K562 (cell line): ENCODE measurements around the gene SYNE2. TPM values are rescaled to one million over a fixed set of nuclear protein-coding genes. Genes with fewer than 3 reads are reported as not detected.

Experiments used
- ATAC-seq: fragments of 200-7000 bp; cut with Tn5 transposase; 3 replicates; pipeline ENCODE4 v1.9.1; 2020; ENCODE audit warnings: moderate library complexity
- BruUV-seq: library from RNA; stranded (reverse); fragments of 400-500 nt; replicated peaks from 2 replicates; lab custom pipeline; 2021; lab: Mats Ljungman, UMichigan
- CTCF ChIA-PET: fragments of 300-600 bp; formaldehyde crosslinking; extraction: SDS; loops from one replicate; lab custom pipeline; 2021; ENCODE audit warnings: low intra/inter-chr PET ratio; lab: Yijun Ruan, JAX
- POLR2A ChIA-PET: fragments of 300-600, 350-650 bp; sonication (Branson Sonifier 250); formaldehyde crosslinking; extraction: SDS; loops from one replicate; lab custom pipeline; 2021; ENCODE audit warnings: antibody characterized with exemption, inconsistent platforms; lab: Yijun Ruan, JAX
- DNase-seq, 4 experiments: peaks; one replicate each; pipeline versions ENCODE4 v3.0.0 to v3.0.0-alpha.2; 2011 to 2018; ENCODE audit warnings: low spot score in 3 of 4, mixed read lengths in 3 of 4; ENCODE audit errors: extremely low read depth in 1 of 4
- FAIRE-seq: peaks from 2 replicates; lab custom pipeline; 2011; peaks lifted over from hg19 to GRCh38; lab: Jason Lieb, UNC
- H2AFZ ChIP-seq: 2 replicates; pipeline ENCODE4 v1.6.0; 2011; ENCODE audit warnings: low read depth, low read length, control low read depth, inconsistent platforms
- H3K27ac ChIP-seq: fragments of 200-600 bp; 3 replicates; pipeline ENCODE4 v1.8.0; 2011; ENCODE audit warnings: low read depth, mild to moderate bottlenecking, control low read depth, inconsistent platforms, low read length, moderate library complexity, mixed read lengths; ENCODE audit errors: extremely low read depth
- H3K27me3 ChIP-seq, 2 experiments: fragments of 300-600 bp in 1 of 2; 2 replicates in 1 of 2; 3 replicates in 1 of 2; pipeline versions ENCODE4 v1.6.0 to v1.8.0; 2011; ENCODE audit warnings: inconsistent platforms in 2 of 2, low read length in 2 of 2, mild to moderate bottlenecking in 1 of 2, mixed read lengths in 1 of 2, moderate library complexity in 1 of 2; ENCODE audit not compliant: control insufficient read depth in 2 of 2, insufficient read depth in 2 of 2
- H3K36me3 ChIP-seq: fragments of 300-600 bp; 3 replicates; pipeline ENCODE4 v1.8.0; 2011; ENCODE audit warnings: mild to moderate bottlenecking, low read length, inconsistent platforms; ENCODE audit not compliant: control insufficient read depth, insufficient read depth
- H3K4me1 ChIP-seq, 2 experiments: fragments of 200-600 bp in 1 of 2; replicated peaks in 1 of 2; 2 replicates in 1 of 2; 3 replicates in 1 of 2; pipeline versions ENCODE4 v1.5.1 to v1.8.0; 2011; ENCODE audit warnings: inconsistent platforms in 2 of 2, low read length in 2 of 2, mild to moderate bottlenecking in 1 of 2, mixed read lengths in 1 of 2, moderate library complexity in 1 of 2; ENCODE audit not compliant: control insufficient read depth in 2 of 2, insufficient read depth in 2 of 2
- H3K4me2 ChIP-seq: 2 replicates; pipeline ENCODE4 v1.6.1; 2011; ENCODE audit warnings: low read length, control low read depth, inconsistent platforms, mixed read lengths; ENCODE audit not compliant: insufficient read depth
- H3K4me3 ChIP-seq: fragments of 200-600 bp; sonication (generic), shearing (Covaris generic); 2 replicates; pipeline ENCODE4 v1.5.1; 2016; ENCODE audit warnings: control low read depth, inconsistent platforms
- H3K79me2 ChIP-seq: fragments of 200-600 bp; 3 replicates; pipeline ENCODE4 v1.8.0; 2011; ENCODE audit warnings: low read length, inconsistent platforms; ENCODE audit not compliant: control insufficient read depth, insufficient read depth
- H3K9ac ChIP-seq, 2 experiments: 2 replicates each; pipeline versions ENCODE4 v1.6.0 to v1.6.1; 2011; ENCODE audit warnings: low read depth in 2 of 2, low read length in 2 of 2, control low read depth in 1 of 2, inconsistent platforms in 1 of 2, mild to moderate bottlenecking in 1 of 2, mixed read lengths in 1 of 2; ENCODE audit not compliant: insufficient read depth in 1 of 2
- H3K9me1 ChIP-seq: one replicate; pipeline ENCODE4 v1.6.0; 2011; ENCODE audit warnings: inconsistent platforms, mild to moderate bottlenecking, low read length, moderate library complexity; ENCODE audit not compliant: control insufficient read depth, insufficient read depth
- H3K9me3 ChIP-seq: replicated peaks from 2 replicates; pipeline ENCODE4 v1.5.1; 2011; ENCODE audit warnings: low read depth, low read length, inconsistent platforms; ENCODE audit not compliant: control insufficient read depth, insufficient read depth
- H4K20me1 ChIP-seq: replicated peaks from 2 replicates; pipeline ENCODE4 v1.6.1; 2011; ENCODE audit warnings: low read length, inconsistent platforms, mixed read lengths; ENCODE audit not compliant: control insufficient read depth, insufficient read depth
- ASH1L ChIP-seq: fragments of 450-650 bp; IDR thresholded peaks from 2 replicates; pipeline ENCODE4 v1.6.1; 2018; ENCODE audit warnings: borderline replicate concordance, mild to moderate bottlenecking, low read depth; ENCODE audit not compliant: partially characterized antibody
- BRCA1 ChIP-seq, 2 experiments: fragments of 450-650 bp in 1 of 2; sonication (generic) in 1 of 2; formaldehyde crosslinking in 1 of 2; IDR thresholded peaks; 2 replicates each; pipeline versions ENCODE4 v1.5.0 to v1.6.1; 2017 to 2020; ENCODE audit warnings: mild to moderate bottlenecking in 1 of 2, missing genetic modification reagents in 1 of 2
- CHD2 ChIP-seq: IDR thresholded peaks from 2 replicates; pipeline ENCODE4 v1.6.1; 2011; ENCODE audit warnings: low read depth, low read length
- DMBX1 ChIP-seq: fragments of 250-450 bp; sonication (Bioruptor Pico); IDR thresholded peaks from 2 replicates; pipeline ENCODE4 v1.8.0; 2022; ENCODE audit warnings: inconsistent platforms, mild to moderate bottlenecking, moderate library complexity, borderline replicate concordance
- MTA2 ChIP-seq: fragments of 450-650 bp; IDR thresholded peaks from 2 replicates; pipeline ENCODE4 v1.6.1; 2016; ENCODE audit warnings: low read depth
- NCOA6 ChIP-seq: fragments of 450-650 bp; IDR thresholded peaks from 2 replicates; pipeline ENCODE4 v1.6.1; 2017; ENCODE audit warnings: mild to moderate bottlenecking
- NR2C1 ChIP-seq, 2 experiments: fragments of 450-650 bp; IDR thresholded peaks; 2 replicates each; pipeline ENCODE4 v1.6.1; 2017; ENCODE audit warnings: mild to moderate bottlenecking in 2 of 2, antibody characterized with exemption in 1 of 2, inconsistent platforms in 1 of 2, missing compliant biosample characterization in 1 of 2, missing genetic modification characterization in 1 of 2
- PHF20 ChIP-seq: fragments of 450-650 bp; IDR thresholded peaks from 2 replicates; pipeline ENCODE4 v1.6.1; 2018; ENCODE audit not compliant: partially characterized antibody
- POLR2B ChIP-seq: fragments of 450-650 bp; IDR thresholded peaks from 2 replicates; pipeline ENCODE4 v1.6.1; 2018; ENCODE audit warnings: low read depth; ENCODE audit not compliant: partially characterized antibody
- ZNF316 ChIP-seq: fragments of 450-650 bp; IDR thresholded peaks from 2 replicates; pipeline ENCODE4 v1.6.1; 2016
- WGBS: fragments of 100-300 bp; shearing (Covaris generic); methylation state at CpG from one replicate; pipeline ENCODE4 v1.1.6; 2016; ENCODE audit warnings: low coverage, mixed read lengths; ENCODE audit not compliant: insufficient coverage; ENCODE audit errors: missing lambda C conversion rate; 5-methylcytosine and 5-hydroxymethylcytosine counted together
- in situ Hi-C: fragments of 300-500 bp; cut with MboI; formaldehyde crosslinking; loops from 4 replicates; pipeline ENCODE4 v1.15.0; 2018; ENCODE audit warnings: inconsistent platforms, mixed read lengths
- intact Hi-C: fragments of 100-400 bp; cut with micrococcal nuclease; formaldehyde crosslinking; loops from 2 replicates; pipeline ENCODE4 v1.14.2; 2022
- polyA plus RNA-seq, 8 experiments: library from polyadenylated mRNA; depleted of rRNA in 4 of 8; stranded (reverse) in 5 of 8; unstranded in 3 of 8; fragments of >200 nt; fragmentation: Nextera tagmentation in 2 of 8; fragmentation: Illumina TruSeq in 1 of 8; extraction: Ambion mirVana in 2 of 8; extraction: Trizol in 1 of 8; gene quantifications; 2 replicates each; pipeline versions ENCODE4 v1.2.1 to v1.2.3, GENCODE V29; 2011 to 2014; ENCODE audit warnings: inconsistent platforms in 1 of 8, missing spikeins in 1 of 8
- total RNA-seq, 7 experiments: library from RNA; depleted of rRNA in 6 of 7; stranded (reverse); fragments of >200 nt in 6 of 7; fragmentation: Illumina TruSeq in 2 of 7; extraction: Trizol in 2 of 7; gene quantifications; 2 replicates each; pipeline versions ENCODE4 v1.2.1 to v1.2.3, GENCODE V29; 2011 to 2021; ENCODE audit warnings: low replicate concordance in 1 of 7

SYNE2 gene
- total and polyA plus RNA-seq, 9 of the 15 experiments (the other 6 are each of a cell fraction or from before 2014, with no cell fraction given): 0.06 to 0.53 (median 0.11) TPM

GRCh38 chr14:64247195-64247594 is 394.4 kb downstream of the SYNE2 start:
- in situ Hi-C loops (no loop called here), intact Hi-C loops (no loop called here)
- Histone ChIP-seq H3K27ac (no peak overlapping the region), H3K9me1 (no peaks in the 10 kb centered on the region), H3K9me3 (no peaks in the 10 kb centered on the region), H3K9ac (no peak overlapping the region), H3K27me3 (no peaks in the 10 kb centered on the region), H3K4me2 (no peak overlapping the region), H4K20me1 (no peaks in the 10 kb centered on the region), H3K36me3 (no peaks in the 10 kb centered on the region), H2AFZ (no peak overlapping the region), H3K4me1 (no peaks in the 10 kb centered on the region), H3K4me3 (no peak overlapping the region), H3K79me2 (no peaks in the 10 kb centered on the region)
- FAIRE-seq: no peak
- no TSS peak for BruUV-seq
- CTCF ChIA-PET: no interaction called here
- DNase-seq: no peak
- POLR2A ChIA-PET: no interaction called here
- TF ChIP-seq ASH1L: no peak
- TF ChIP-seq CHD2: no peak
- TF ChIP-seq BRCA1 (IDR thresholded peaks at IDR 0.05): no peak
- no peak for TF ChIP-seq BRCA1 (CRISPR knock-in tag; IDR thresholded peaks at IDR 0.05)
- no peak for TF ChIP-seq DMBX1 (CRISPR knock-in tag)
- TF ChIP-seq NR2C1 (IDR thresholded peaks at IDR 0.05): no peak
- TF ChIP-seq NR2C1 (tag; IDR thresholded peaks at IDR 0.05): no peak
- no peak for TF ChIP-seq PHF20
- no peak for TF ChIP-seq NCOA6
- TF ChIP-seq ZNF316: no peak
- no peak for TF ChIP-seq MTA2
- no peak for TF ChIP-seq POLR2B
- no peak for ATAC-seq
- 84% methylated on average over 3 of the region's 3 CpGs for WGBS
